ENCODE results near the gene DRGX.

Gene DRGX

GRCh38 chr10:49381111-49381900, 14.6 kb downstream of the DRGX start:
- DNase-seq, result no peak

- DNase-seq, result no peak
These were observed 16.1 kb downstream of the DRGX start for GRCh38 chr10:49379596-49380410.

GRCh38 chr10:49377256-49377655, 18.6 kb downstream of the DRGX start:
- DNase-seq, result no peak

- DNase-seq, result no peak
These were observed 20.3 kb downstream of the DRGX start for GRCh38 chr10:49375611-49376010.

GRCh38 chr10:49374740-49375139, 21.1 kb downstream of the DRGX start:
- DNase-seq, result no peak

GRCh38 chr10:49373361-49373760, 22.5 kb downstream of the DRGX start:
- no peak for DNase-seq

- no peak for DNase-seq
These were observed 23.9 kb downstream of the DRGX start for GRCh38 chr10:49371967-49372366.

GRCh38 chr10:49370326-49371100, 25.4 kb downstream of the DRGX start:
- DNase-seq, result no peak

GRCh38 chr10:49369216-49370162, 26.4 kb downstream of the DRGX start:
- no peak for DNase-seq

- DNase-seq, result no peak
These were observed 27.6 kb downstream of the DRGX start for GRCh38 chr10:49368256-49368655.

- no peak for DNase-seq
These were observed 28.3 kb downstream of the DRGX start for GRCh38 chr10:49367600-49367999.

- DNase-seq, result no peak
These were observed 29.4 kb downstream of the DRGX start for GRCh38 chr10:49366460-49366859.

GRCh38 chr10:49365675-49366415, 30.0 kb downstream of the DRGX start:
- no peak for DNase-seq

- DNase-seq, result no peak
These were observed 30.6 kb downstream of the DRGX start for GRCh38 chr10:49365275-49365674.

GRCh38 chr10:49364747-49365146, 31.1 kb downstream of the DRGX start:
- DNase-seq, result no peak

GRCh38 chr10:49364051-49364450, 31.8 kb downstream of the DRGX start:
- no peak for DNase-seq

- no peak for DNase-seq
These were observed 32.4 kb downstream of the DRGX start for GRCh38 chr10:49363309-49364031.

- DNase-seq, result no peak
These were observed 33.2 kb downstream of the DRGX start for GRCh38 chr10:49362596-49363260.

- no peak for DNase-seq
These were observed 33.9 kb downstream of the DRGX start for GRCh38 chr10:49361735-49362568.

Measured in activated gamma-delta T cell treated with Interleukin-2 at 50 U/mL for 16 hours (primary cell).